K562 (cell line): ENCODE results near the gene ATM. TPM values are rescaled to one million over a fixed set of nuclear protein-coding genes. Genes with fewer than 3 reads are reported as not detected.
A peak's percentile ranks its signal among the peaks of the same experiment; 100 is the strongest.

Experiments used
- ARNT ChIP-seq, 2 experiments: fragments of 450-650 bp; IDR thresholded peaks; 2 replicates each; pipeline ENCODE4 v1.6.1; 2016; ENCODE audit warnings: mild to moderate bottlenecking in 1 of 2
- ESRRB ChIP-seq: fragments of 250-450 bp; sonication (Bioruptor Pico); IDR thresholded peaks from 2 replicates; pipeline ENCODE4 v1.5.0; 2020; ENCODE audit warnings: mild to moderate bottlenecking, moderate library complexity, borderline replicate concordance
- GABPB1 ChIP-seq: sonication (generic); formaldehyde crosslinking; IDR thresholded peaks from 2 replicates; pipeline ENCODE4 v1.8.0; 2022; ENCODE audit warnings: mild to moderate bottlenecking, missing genetic modification reagents
- HMG20B ChIP-seq: fragments of 250-450 bp; sonication (Bioruptor Pico); IDR thresholded peaks from 2 replicates; pipeline ENCODE4 v1.5.0; 2021; ENCODE audit warnings: mild to moderate bottlenecking
- HMGN3 ChIP-seq: IDR thresholded peaks from 2 replicates; pipeline ENCODE4 v1.6.1; 2011; ENCODE audit warnings: borderline replicate concordance, low read depth, mild to moderate bottlenecking, mixed read lengths, low read length; ENCODE audit not compliant: insufficient read length; ENCODE audit errors: extremely low read depth
- JUN ChIP-seq, 2 experiments: sonication (generic) in 1 of 2; formaldehyde crosslinking in 1 of 2; IDR thresholded peaks; 2 replicates each; pipeline versions ENCODE4 v1.6.1 to v1.8.0; 2012 to 2022; ENCODE audit warnings: borderline replicate concordance in 2 of 2, mild to moderate bottlenecking in 2 of 2, improper control_type of control experiment in 1 of 2, low read depth in 1 of 2, low read length in 1 of 2, missing genetic modification reagents in 1 of 2
- KDM5B ChIP-seq: fragments of 200-600 bp; sonication (generic); IDR thresholded peaks from 2 replicates; pipeline ENCODE4 v1.6.1; 2012; ENCODE audit warnings: low read depth, mild to moderate bottlenecking, moderate library complexity, low read length, control low read depth, inconsistent platforms; ENCODE audit not compliant: insufficient replicate concordance
- MEF2A ChIP-seq: IDR thresholded peaks from 2 replicates; pipeline ENCODE4 v1.6.1; 2011; ENCODE audit warnings: low read depth, mild to moderate bottlenecking, low read length, moderate library complexity; ENCODE audit not compliant: control insufficient read depth
- NBN ChIP-seq: fragments of 450-650 bp; IDR thresholded peaks from 2 replicates; pipeline ENCODE4 v1.6.1; 2016; ENCODE audit warnings: low read depth, mild to moderate bottlenecking
- NKRF ChIP-seq: fragments of 450-650 bp; IDR thresholded peaks from 2 replicates; pipeline ENCODE4 v1.6.1; 2016; ENCODE audit warnings: borderline replicate concordance
- SAFB ChIP-seq: fragments of 200-400 bp; formaldehyde crosslinking; IDR thresholded peaks from 2 replicates; pipeline ENCODE4 v1.6.1; 2017; ENCODE audit warnings: low read depth, low read length, borderline replicate concordance
- TCF3 ChIP-seq: sonication (generic); formaldehyde crosslinking; IDR thresholded peaks from 2 replicates; pipeline ENCODE4 v1.4.0; 2020; ENCODE audit warnings: mild to moderate bottlenecking, missing genetic modification reagents
- TRIM28 ChIP-seq: fragments of 450-650 bp; IDR thresholded peaks from 2 replicates; pipeline ENCODE4 v1.6.1; 2017
- ZFX ChIP-seq: sonication (generic); formaldehyde crosslinking; IDR thresholded peaks from 2 replicates; pipeline ENCODE4 v1.8.0; 2022; ENCODE audit warnings: mild to moderate bottlenecking, missing genetic modification reagents, moderate library complexity
- ZNF124 ChIP-seq: sonication (generic); formaldehyde crosslinking; IDR thresholded peaks from 2 replicates; pipeline ENCODE4 v1.8.1; 2022; ENCODE audit warnings: missing genetic modification reagents
- ZNF324 ChIP-seq: fragments of 250-450 bp; sonication (Bioruptor Pico); IDR thresholded peaks from 2 replicates; pipeline ENCODE4 v1.4.0; 2020; ENCODE audit warnings: mild to moderate bottlenecking
- ZNF592 ChIP-seq: fragments of 450-650 bp; IDR thresholded peaks from 2 replicates; pipeline ENCODE4 v1.6.1; 2017; ENCODE audit warnings: antibody characterized with exemption, mild to moderate bottlenecking
- polyA plus RNA-seq, 8 experiments: library from polyadenylated mRNA; depleted of rRNA in 4 of 8; stranded (reverse) in 5 of 8; unstranded in 3 of 8; fragments of >200 nt; fragmentation: Nextera tagmentation in 2 of 8; fragmentation: Illumina TruSeq in 1 of 8; extraction: Ambion mirVana in 2 of 8; extraction: Trizol in 1 of 8; gene quantifications; 2 replicates each; pipeline versions ENCODE4 v1.2.1 to v1.2.3, GENCODE V29; 2011 to 2014; ENCODE audit warnings: inconsistent platforms in 1 of 8, missing spikeins in 1 of 8
- total RNA-seq, 7 experiments: library from RNA; depleted of rRNA in 6 of 7; stranded (reverse); fragments of >200 nt in 6 of 7; fragmentation: Illumina TruSeq in 2 of 7; extraction: Trizol in 2 of 7; gene quantifications; 2 replicates each; pipeline versions ENCODE4 v1.2.1 to v1.2.3, GENCODE V29; 2011 to 2021; ENCODE audit warnings: low replicate concordance in 1 of 7
- TF ChIP-seq, protein P1 (sequence below): fragments of 250-450 bp; sonication (Bioruptor Pico); IDR thresholded peaks from 2 replicates; pipeline ENCODE4 v1.5.0; 2021

The ATM gene
- total and polyA plus RNA-seq, 9 of the 15 experiments (the other 6 are each of a cell fraction or from before 2014, with no cell fraction given), result 8.3 to 46.8 (median 26.2) TPM

DNA sequence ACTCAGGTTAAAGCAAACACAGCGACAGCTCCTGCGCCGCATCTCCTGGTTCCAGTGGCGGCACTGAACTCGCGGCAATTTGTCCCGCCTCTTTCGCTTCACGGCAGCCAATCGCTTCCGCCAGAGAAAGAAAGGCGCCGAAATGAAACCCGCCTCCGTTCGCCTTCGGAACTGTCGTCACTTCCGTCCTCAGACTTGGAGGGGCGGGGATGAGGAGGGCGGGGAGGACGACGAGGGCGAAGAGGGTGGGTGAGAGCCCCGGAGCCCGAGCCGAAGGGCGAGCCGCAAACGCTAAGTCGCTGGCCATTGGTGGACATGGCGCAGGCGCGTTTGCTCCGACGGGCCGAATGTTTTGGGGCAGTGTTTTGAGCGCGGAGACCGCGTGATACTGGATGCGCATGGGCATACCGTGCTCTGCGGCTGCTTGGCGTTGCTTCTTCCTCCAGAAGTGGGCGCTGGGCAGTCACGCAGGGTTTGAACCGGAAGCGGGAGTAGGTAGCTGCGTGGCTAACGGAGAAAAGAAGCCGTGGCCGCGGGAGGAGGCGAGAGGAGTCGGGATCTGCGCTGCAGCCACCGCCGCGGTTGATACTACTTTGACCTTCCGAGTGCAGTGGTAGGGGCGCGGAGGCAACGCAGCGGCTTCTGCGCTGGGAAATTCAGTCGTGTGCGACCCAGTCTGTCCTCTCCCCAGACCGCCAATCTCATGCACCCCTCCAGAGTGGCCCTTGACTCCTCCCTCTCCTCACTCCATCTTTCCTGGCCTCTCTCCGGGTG is at the start of gene ATM, which contains the start of gene NPAT (continued):
- TF ChIP-seq NBN (peak; percentile 70; the same call in 1 of the 2 replicates), HMGN3 (peak; percentile 55), NKRF (peak; percentile 87; the same call in 1 of the 2 replicates), ZNF324 (CRISPR knock-in tag) (no peak), SAFB (no peak), TRIM28 (peak; percentile 65; the same call in 1 of the 2 replicates), KDM5B (peak; percentile 85), ARNT (IDR thresholded peaks at IDR 0.05) (no peak), ESRRB (CRISPR knock-in tag) (no peak), TCF3 (CRISPR knock-in tag) (peak; percentile 13; the same call in 1 of the 2 replicates), ZFX (CRISPR knock-in tag) (no peak; the same call in 1 of the 2 replicates), GABPB1 (CRISPR knock-in tag) (peak; percentile 95), ZNF592 (no peak), JUN (IDR thresholded peaks at IDR 0.05; ENCODE audit: borderline replicate concordance, low read depth, low read length) (peak; percentile 22; the same call in 1 of the 2 replicates), JUN (CRISPR knock-in tag; IDR thresholded peaks at IDR 0.05; ENCODE audit: borderline replicate concordance) (no peak), HMG20B (CRISPR knock-in tag) (no peak), ZNF124 (no peak), MEF2A (no peak)
- TF ChIP-seq, protein P1, sequence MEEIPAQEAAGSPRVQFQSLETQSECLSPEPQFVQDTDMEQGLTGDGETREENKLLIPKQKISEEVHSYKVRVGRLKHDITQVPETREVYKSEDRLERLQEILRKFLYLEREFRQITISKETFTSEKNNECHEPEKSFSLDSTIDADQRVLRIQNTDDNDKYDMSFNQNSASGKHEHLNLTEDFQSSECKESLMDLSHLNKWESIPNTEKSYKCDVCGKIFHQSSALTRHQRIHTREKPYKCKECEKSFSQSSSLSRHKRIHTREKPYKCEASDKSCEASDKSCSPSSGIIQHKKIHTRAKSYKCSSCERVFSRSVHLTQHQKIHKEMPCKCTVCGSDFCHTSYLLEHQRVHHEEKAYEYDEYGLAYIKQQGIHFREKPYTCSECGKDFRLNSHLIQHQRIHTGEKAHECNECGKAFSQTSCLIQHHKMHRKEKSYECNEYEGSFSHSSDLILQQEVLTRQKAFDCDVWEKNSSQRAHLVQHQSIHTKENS (CRISPR knock-in tag), result no peak
